IMR-90 (cell line): Measurements from ENCODE around the gene LRRFIP1.
"Not testable (repeated sequence)": the region's sequence is repeated elsewhere in the genome, so short reads cannot be mapped to it uniquely, and the experiment has no call there.

Source experiments
- BHLHE40 ChIP-seq: fragments of 150-350 bp; IDR thresholded peaks from 2 replicates; pipeline ENCODE4 v1.6.1; 2016; ENCODE audit warnings: mild to moderate bottlenecking, low read depth, low read length
- CEBPB ChIP-seq: IDR thresholded peaks from 2 replicates; pipeline ENCODE4 v1.6.1; 2012; ENCODE audit warnings: low read depth, low read length, improper control_type of control experiment
- MAFK ChIP-seq: IDR thresholded peaks from 2 replicates; pipeline ENCODE4 v1.6.1; 2012; ENCODE audit warnings: low read depth, low read length, improper control_type of control experiment
- MAZ ChIP-seq: IDR thresholded peaks from 2 replicates; pipeline ENCODE4 v1.6.1; 2012; ENCODE audit warnings: low read depth, mild to moderate bottlenecking, low read length, improper control_type of control experiment, moderate library complexity, borderline replicate concordance
- POLR2A ChIP-seq: IDR thresholded peaks from 2 replicates; pipeline ENCODE4 v1.6.1; 2012; ENCODE audit warnings: mild to moderate bottlenecking, low read depth, low read length
- RAD21 ChIP-seq: IDR thresholded peaks from 2 replicates; pipeline ENCODE4 v1.6.1; 2012; ENCODE audit warnings: low read length, improper control_type of control experiment
- RCOR1 ChIP-seq: IDR thresholded peaks from 2 replicates; pipeline ENCODE4 v1.6.1; 2012; ENCODE audit warnings: mild to moderate bottlenecking, low read length, improper control_type of control experiment; ENCODE audit not compliant: insufficient replicate concordance
- RFX5 ChIP-seq: IDR thresholded peaks from 2 replicates; pipeline ENCODE4 v1.8.0; 2012; ENCODE audit warnings: low read depth, mild to moderate bottlenecking, low read length, moderate library complexity
- TF ChIP-seq, protein P1 (sequence below): conservative IDR thresholded peaks from 2 replicates; pipeline ENCODE4 v1.5.1; 2012; ENCODE audit warnings: mild to moderate bottlenecking, low read depth, low read length, improper control_type of control experiment
- TF ChIP-seq, protein P2 (sequence below): fragments of 150-350 bp; IDR thresholded peaks from 2 replicates; pipeline ENCODE4 v1.6.1; 2017; ENCODE audit warnings: mild to moderate bottlenecking, antibody characterized with exemption, low read length, low read depth

DNA sequence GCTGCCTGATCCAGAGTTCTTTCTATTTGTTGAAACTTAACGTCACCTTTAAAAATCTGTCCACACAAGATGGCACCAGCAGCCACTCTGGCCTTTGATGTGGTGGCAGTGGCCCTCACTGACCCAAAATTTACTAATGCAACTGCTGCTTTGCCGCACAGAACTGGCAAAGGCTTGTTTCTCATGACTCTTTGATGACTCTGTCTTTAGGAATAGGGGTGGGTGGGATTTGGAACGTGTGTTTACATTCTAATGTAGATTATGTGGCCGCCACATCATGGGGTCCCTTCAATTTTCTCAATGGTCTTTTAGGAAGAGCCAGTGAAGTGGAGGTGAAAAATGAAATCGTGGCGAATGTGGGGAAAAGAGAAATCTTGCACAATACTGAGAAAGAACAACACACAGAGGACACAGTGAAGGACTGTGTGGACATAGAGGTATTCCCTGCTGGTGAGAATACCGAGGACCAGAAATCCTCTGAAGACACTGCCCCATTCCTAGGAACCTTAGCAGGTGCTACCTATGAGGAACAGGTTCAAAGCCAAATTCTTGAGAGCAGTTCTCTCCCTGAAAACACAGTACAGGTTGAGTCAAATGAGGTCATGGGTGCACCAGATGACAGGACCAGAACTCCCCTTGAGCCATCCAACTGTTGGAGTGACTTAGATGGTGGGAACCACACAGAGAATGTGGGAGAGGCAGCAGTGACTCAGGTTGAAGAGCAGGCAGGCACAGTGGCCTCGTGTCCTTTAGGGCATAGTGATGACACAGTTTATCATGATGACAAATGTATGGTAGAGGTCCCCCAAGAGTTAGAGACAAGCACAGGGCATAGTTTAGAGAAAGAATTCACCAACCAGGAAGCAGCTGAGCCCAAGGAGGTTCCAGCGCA, 135.2 kb downstream of the LRRFIP1 start:
- TF ChIP-seq, protein P1, sequence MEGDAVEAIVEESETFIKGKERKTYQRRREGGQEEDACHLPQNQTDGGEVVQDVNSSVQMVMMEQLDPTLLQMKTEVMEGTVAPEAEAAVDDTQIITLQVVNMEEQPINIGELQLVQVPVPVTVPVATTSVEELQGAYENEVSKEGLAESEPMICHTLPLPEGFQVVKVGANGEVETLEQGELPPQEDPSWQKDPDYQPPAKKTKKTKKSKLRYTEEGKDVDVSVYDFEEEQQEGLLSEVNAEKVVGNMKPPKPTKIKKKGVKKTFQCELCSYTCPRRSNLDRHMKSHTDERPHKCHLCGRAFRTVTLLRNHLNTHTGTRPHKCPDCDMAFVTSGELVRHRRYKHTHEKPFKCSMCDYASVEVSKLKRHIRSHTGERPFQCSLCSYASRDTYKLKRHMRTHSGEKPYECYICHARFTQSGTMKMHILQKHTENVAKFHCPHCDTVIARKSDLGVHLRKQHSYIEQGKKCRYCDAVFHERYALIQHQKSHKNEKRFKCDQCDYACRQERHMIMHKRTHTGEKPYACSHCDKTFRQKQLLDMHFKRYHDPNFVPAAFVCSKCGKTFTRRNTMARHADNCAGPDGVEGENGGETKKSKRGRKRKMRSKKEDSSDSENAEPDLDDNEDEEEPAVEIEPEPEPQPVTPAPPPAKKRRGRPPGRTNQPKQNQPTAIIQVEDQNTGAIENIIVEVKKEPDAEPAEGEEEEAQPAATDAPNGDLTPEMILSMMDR, result not testable (repeated sequence)
- peak; percentile 94 for TF ChIP-seq CEBPB
- TF ChIP-seq RAD21, result peak; percentile 13; the same call in 1 of the 2 replicates
- TF ChIP-seq POLR2A, result peak; percentile 41; the same call in 1 of the 2 replicates
- not testable (repeated sequence) for TF ChIP-seq MAFK, MAZ, RFX5
- TF ChIP-seq, protein P2, sequence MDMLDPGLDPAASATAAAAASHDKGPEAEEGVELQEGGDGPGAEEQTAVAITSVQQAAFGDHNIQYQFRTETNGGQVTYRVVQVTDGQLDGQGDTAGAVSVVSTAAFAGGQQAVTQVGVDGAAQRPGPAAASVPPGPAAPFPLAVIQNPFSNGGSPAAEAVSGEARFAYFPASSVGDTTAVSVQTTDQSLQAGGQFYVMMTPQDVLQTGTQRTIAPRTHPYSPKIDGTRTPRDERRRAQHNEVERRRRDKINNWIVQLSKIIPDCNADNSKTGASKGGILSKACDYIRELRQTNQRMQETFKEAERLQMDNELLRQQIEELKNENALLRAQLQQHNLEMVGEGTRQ, result not testable (repeated sequence)
- peak; percentile 54 for TF ChIP-seq RCOR1
- TF ChIP-seq BHLHE40, result peak; percentile 78
